Neural cell (in vitro differentiated cells): Measurements from ENCODE around the gene NUDT10. TPM values are rescaled to one million over a fixed set of nuclear protein-coding genes. Genes with fewer than 3 reads are reported as not detected.
"Not testable (repeated sequence)": the region's sequence is repeated elsewhere in the genome, so short reads cannot be mapped to it uniquely, and the experiment has no call there.

Experiments
- H2AFZ ChIP-seq: fragments of 200-600, 300-800 bp; sonication (generic), shearing (Covaris generic); 2 replicates; pipeline ENCODE4 v1.6.0; 2014; ENCODE audit warnings: low read depth, mild to moderate bottlenecking, antibody characterized with exemption, low read length, moderate library complexity
- H3F3A ChIP-seq: fragments of 200-600 bp; shearing (Covaris generic); 2 replicates; pipeline ENCODE4 v1.6.1; 2016; ENCODE audit warnings: mild to moderate bottlenecking, moderate library complexity, mixed read lengths, antibody characterized with exemption, low read length; ENCODE audit not compliant: insufficient read depth, poor library complexity, severe bottlenecking
- H3K27ac ChIP-seq: fragments of 200-600, 300-800 bp; sonication (generic), shearing (Covaris generic); 2 replicates; pipeline ENCODE4 v1.5.1; 2014; ENCODE audit warnings: mild to moderate bottlenecking, low read length, moderate library complexity
- H3K27me3 ChIP-seq: fragments of 300-800, 200-600 bp; sonication (generic), shearing (Covaris generic); 2 replicates; pipeline ENCODE4 v1.6.0; 2014; ENCODE audit warnings: mild to moderate bottlenecking, low read depth, low read length, moderate library complexity; ENCODE audit not compliant: insufficient read depth
- H3K36me3 ChIP-seq: fragments of 300-800, 200-600 bp; sonication (generic), shearing (Covaris generic); 2 replicates; pipeline ENCODE4 v1.5.1; 2014; ENCODE audit warnings: mild to moderate bottlenecking, antibody characterized with exemption, low read length, moderate library complexity; ENCODE audit not compliant: insufficient read depth
- H3K4me2 ChIP-seq: fragments of 300-800, 200-600 bp; sonication (generic), shearing (Covaris generic); 2 replicates; pipeline ENCODE4 v1.6.0; 2014; ENCODE audit warnings: mild to moderate bottlenecking, low read length
- H3K4me3 ChIP-seq: fragments of 300-800, 200-600 bp; sonication (generic), shearing (Covaris generic); 2 replicates; pipeline ENCODE4 v1.5.1; 2014; ENCODE audit warnings: mild to moderate bottlenecking, low read length, moderate library complexity
- H3K79me2 ChIP-seq: fragments of 200-600 bp; shearing (Covaris generic); replicated peaks from 2 replicates; pipeline ENCODE4 v1.6.0; 2014; ENCODE audit warnings: mild to moderate bottlenecking, low read length, moderate library complexity; ENCODE audit not compliant: insufficient read depth
- H3K9ac ChIP-seq: fragments of 300-800, 200-600 bp; sonication (generic), shearing (Covaris generic); 2 replicates; pipeline ENCODE4 v1.6.1; 2016; ENCODE audit warnings: mild to moderate bottlenecking, low read length, mixed read lengths
- H3K9me2 ChIP-seq: fragments of 200-600 bp; shearing (Covaris generic); 2 replicates; pipeline ENCODE4 v1.6.1; 2016; ENCODE audit warnings: mild to moderate bottlenecking, low read length, mixed read lengths; ENCODE audit not compliant: insufficient read depth
- H3K9me3 ChIP-seq: fragments of 200-600, 300-800 bp; sonication (generic), shearing (Covaris generic); 2 replicates; pipeline ENCODE4 v1.6.1; 2016; ENCODE audit warnings: mild to moderate bottlenecking, mixed run types, low read length, moderate library complexity, mixed read lengths
- H4K20me1 ChIP-seq: fragments of 200-600 bp; shearing (Covaris generic); 2 replicates; pipeline ENCODE4 v1.6.1; 2016; ENCODE audit warnings: mild to moderate bottlenecking, mixed run types; ENCODE audit not compliant: insufficient read depth
- EP300 ChIP-seq: fragments of 450-650 bp; conservative IDR thresholded peaks from 2 replicates; pipeline ENCODE4 v1.6.1; 2014; ENCODE audit warnings: antibody characterized with exemption, mild to moderate bottlenecking, moderate library complexity; ENCODE audit not compliant: poor library complexity, severe bottlenecking
- EZH2 ChIP-seq: fragments of 200-600, 300-800 bp; shearing (Covaris generic), sonication (generic); IDR thresholded peaks from 2 replicates; pipeline ENCODE4 v1.6.1; 2014; ENCODE audit warnings: antibody characterized with exemption, low read length, borderline replicate concordance, mild to moderate bottlenecking; ENCODE audit not compliant: insufficient read depth, poor library complexity, severe bottlenecking
- MXI1 ChIP-seq: fragments of 450-650 bp; conservative IDR thresholded peaks from 2 replicates; pipeline ENCODE4 v1.6.1; 2014; ENCODE audit warnings: antibody characterized with exemption, mild to moderate bottlenecking; ENCODE audit not compliant: poor library complexity, severe bottlenecking
- POLR2AphosphoS5 ChIP-seq: IDR thresholded peaks from 2 replicates; pipeline ENCODE4 v1.6.1; 2012
- RAD21 ChIP-seq: fragments of 450-650 bp; conservative IDR thresholded peaks from 2 replicates; pipeline ENCODE4 v1.6.1; 2014; ENCODE audit warnings: antibody characterized with exemption, mild to moderate bottlenecking, moderate library complexity
- SMC3 ChIP-seq: fragments of 450-650 bp; conservative IDR thresholded peaks from 2 replicates; pipeline ENCODE4 v1.6.1; 2014; ENCODE audit warnings: antibody characterized with exemption, mild to moderate bottlenecking, moderate library complexity; ENCODE audit not compliant: poor library complexity
- TAF1 ChIP-seq: IDR thresholded peaks from 2 replicates; pipeline ENCODE4 v1.6.1; 2012; ENCODE audit warnings: low read depth
- polyA plus RNA-seq: library from polyadenylated mRNA; depleted of rRNA; stranded (reverse); fragments of >200 nt; gene quantifications from 2 replicates; pipeline ENCODE4 v1.2.3, GENCODE V29; 2014
- TF ChIP-seq, protein P1 (sequence below): fragments of 450-650 bp; IDR thresholded peaks from 2 replicates; pipeline ENCODE4 v1.5.1; 2014; ENCODE audit warnings: antibody characterized with exemption, mild to moderate bottlenecking, moderate library complexity; ENCODE audit not compliant: poor library complexity, severe bottlenecking
- TF ChIP-seq, protein P2 (sequence below): IDR thresholded peaks from 2 replicates; pipeline ENCODE4 v1.6.1; 2012; ENCODE audit warnings: borderline replicate concordance

NUDT10 gene
- polyA plus RNA-seq, 1 donor from 2014 or later = 74.8 TPM

DNA sequence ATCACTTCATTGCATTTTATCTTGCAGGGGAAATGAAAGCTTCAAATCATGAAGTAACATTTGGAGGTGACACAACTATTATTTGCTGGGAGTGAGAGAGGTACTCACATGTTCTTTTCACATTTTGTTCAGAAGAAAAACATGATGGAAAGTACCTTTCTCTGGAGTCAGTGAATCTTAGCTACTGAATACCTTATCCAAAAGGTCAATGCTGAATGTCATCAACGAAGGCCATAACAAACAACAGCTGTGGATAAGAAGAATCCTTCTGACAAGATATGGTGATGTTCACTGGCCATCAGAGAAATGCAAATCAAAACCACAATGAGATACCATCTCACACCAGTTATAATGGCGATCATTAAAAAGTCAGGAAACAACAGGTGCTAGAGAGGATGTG lies 36.5 kb upstream of the NUDT10 start:
- H2AFZ ChIP-seq = no peak overlapping the region
- no peaks in the 10 kb centered on the region for H3F3A ChIP-seq
- H3K79me2 ChIP-seq = no peaks in the 10 kb centered on the region
- H3K36me3 ChIP-seq = no peaks in the 10 kb centered on the region
- no peak overlapping the region for H3K27ac ChIP-seq
- H3K9me3 ChIP-seq = no peaks in the 10 kb centered on the region
- no peak overlapping the region for H3K4me3 ChIP-seq
- no peaks in the 10 kb centered on the region for H3K9me2 ChIP-seq
- no peak overlapping the region for H3K4me2 ChIP-seq
- H4K20me1 ChIP-seq = no peaks in the 10 kb centered on the region
- TF ChIP-seq RAD21 (no peak), POLR2AphosphoS5 (no peak), TAF1 (no peak), EZH2 (no peak), MXI1 (no peak), SMC3 (no peak), EP300 (no peak)
- TF ChIP-seq, protein P1, sequence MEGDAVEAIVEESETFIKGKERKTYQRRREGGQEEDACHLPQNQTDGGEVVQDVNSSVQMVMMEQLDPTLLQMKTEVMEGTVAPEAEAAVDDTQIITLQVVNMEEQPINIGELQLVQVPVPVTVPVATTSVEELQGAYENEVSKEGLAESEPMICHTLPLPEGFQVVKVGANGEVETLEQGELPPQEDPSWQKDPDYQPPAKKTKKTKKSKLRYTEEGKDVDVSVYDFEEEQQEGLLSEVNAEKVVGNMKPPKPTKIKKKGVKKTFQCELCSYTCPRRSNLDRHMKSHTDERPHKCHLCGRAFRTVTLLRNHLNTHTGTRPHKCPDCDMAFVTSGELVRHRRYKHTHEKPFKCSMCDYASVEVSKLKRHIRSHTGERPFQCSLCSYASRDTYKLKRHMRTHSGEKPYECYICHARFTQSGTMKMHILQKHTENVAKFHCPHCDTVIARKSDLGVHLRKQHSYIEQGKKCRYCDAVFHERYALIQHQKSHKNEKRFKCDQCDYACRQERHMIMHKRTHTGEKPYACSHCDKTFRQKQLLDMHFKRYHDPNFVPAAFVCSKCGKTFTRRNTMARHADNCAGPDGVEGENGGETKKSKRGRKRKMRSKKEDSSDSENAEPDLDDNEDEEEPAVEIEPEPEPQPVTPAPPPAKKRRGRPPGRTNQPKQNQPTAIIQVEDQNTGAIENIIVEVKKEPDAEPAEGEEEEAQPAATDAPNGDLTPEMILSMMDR = no peak
- TF ChIP-seq, protein P2, sequence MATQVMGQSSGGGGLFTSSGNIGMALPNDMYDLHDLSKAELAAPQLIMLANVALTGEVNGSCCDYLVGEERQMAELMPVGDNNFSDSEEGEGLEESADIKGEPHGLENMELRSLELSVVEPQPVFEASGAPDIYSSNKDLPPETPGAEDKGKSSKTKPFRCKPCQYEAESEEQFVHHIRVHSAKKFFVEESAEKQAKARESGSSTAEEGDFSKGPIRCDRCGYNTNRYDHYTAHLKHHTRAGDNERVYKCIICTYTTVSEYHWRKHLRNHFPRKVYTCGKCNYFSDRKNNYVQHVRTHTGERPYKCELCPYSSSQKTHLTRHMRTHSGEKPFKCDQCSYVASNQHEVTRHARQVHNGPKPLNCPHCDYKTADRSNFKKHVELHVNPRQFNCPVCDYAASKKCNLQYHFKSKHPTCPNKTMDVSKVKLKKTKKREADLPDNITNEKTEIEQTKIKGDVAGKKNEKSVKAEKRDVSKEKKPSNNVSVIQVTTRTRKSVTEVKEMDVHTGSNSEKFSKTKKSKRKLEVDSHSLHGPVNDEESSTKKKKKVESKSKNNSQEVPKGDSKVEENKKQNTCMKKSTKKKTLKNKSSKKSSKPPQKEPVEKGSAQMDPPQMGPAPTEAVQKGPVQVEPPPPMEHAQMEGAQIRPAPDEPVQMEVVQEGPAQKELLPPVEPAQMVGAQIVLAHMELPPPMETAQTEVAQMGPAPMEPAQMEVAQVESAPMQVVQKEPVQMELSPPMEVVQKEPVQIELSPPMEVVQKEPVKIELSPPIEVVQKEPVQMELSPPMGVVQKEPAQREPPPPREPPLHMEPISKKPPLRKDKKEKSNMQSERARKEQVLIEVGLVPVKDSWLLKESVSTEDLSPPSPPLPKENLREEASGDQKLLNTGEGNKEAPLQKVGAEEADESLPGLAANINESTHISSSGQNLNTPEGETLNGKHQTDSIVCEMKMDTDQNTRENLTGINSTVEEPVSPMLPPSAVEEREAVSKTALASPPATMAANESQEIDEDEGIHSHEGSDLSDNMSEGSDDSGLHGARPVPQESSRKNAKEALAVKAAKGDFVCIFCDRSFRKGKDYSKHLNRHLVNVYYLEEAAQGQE = no peak
- H3K27me3 ChIP-seq = no peaks in the 10 kb centered on the region
- no peak overlapping the region for H3K9ac ChIP-seq

DNA sequence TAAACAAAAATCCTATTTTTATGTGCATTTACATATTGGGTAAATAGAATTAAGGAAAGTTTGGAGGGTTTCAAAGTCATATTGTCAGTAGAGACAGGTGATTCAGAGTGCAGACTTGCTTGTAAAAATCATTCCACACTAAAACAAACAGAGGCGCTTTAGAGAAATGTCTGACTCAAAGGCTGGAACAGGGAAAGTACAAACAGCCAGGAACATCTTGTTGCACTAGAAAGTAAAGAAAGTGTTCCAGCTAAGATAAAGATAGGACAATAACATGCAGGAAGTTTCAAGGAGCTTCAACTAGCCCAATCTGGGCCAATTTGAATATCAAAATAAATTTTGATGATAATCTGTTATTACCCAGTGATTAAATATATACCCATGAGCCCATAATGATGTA lies 16.4 kb upstream of the NUDT10 start:
- Histone ChIP-seq H3K9me2 (no peaks in the 10 kb centered on the region), H3K27me3 (no peaks in the 10 kb centered on the region), H4K20me1 (no peaks in the 10 kb centered on the region), H3F3A (no peaks in the 10 kb centered on the region), H2AFZ (no peak overlapping the region), H3K79me2 (no peaks in the 10 kb centered on the region), H3K4me3 (no peak overlapping the region), H3K27ac (no peak overlapping the region), H3K9ac (no peak overlapping the region), H3K4me2 (no peak overlapping the region), H3K36me3 (no peaks in the 10 kb centered on the region), H3K9me3 (no peaks in the 10 kb centered on the region)
- TF ChIP-seq MXI1 = no peak
- TF ChIP-seq, protein P1 = no peak
- TF ChIP-seq SMC3 = no peak
- no peak for TF ChIP-seq POLR2AphosphoS5
- no peak for TF ChIP-seq EP300
- TF ChIP-seq, protein P2 = no peak
- TF ChIP-seq TAF1 = no peak
- no peak for TF ChIP-seq EZH2
- no peak for TF ChIP-seq RAD21

DNA sequence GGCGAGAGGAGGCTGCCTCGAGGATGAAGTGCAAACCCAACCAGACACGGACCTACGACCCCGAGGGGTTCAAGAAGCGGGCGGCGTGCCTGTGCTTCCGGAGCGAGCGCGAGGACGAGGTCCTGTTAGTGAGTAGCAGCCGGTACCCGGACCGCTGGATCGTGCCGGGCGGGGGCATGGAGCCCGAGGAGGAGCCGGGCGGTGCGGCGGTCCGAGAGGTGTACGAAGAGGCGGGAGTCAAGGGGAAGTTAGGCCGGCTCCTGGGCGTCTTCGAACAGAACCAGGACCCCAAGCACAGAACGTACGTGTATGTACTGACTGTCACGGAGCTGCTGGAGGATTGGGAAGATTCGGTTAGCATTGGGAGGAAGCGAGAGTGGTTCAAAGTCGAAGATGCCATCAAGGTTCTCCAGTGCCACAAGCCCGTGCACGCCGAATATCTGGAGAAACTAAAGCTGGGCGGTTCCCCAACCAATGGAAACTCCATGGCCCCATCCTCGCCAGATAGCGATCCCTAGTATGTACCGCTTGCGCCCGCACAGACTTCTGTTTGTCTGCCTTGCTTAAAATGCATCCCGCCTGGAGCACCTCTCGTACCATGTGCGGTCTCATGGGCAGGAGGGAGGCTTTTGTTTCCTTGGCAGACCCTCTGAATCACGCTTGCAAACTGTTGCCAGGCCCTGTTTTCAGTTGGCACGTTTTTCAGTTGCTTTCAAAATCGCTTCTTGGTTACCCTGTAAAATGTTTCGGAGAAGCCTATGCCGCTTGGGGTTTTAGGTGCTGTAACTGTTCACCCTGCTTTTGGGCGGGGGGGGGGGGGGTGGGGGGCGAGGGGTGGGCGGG lies 542 bp downstream of the NUDT10 start:
- peak overlapping the region; percentile 60 for H3K27ac ChIP-seq
- H3K27me3 ChIP-seq = not testable (repeated sequence)

More for the DNA sequence above, 542 bp downstream of the NUDT10 start:
- Histone ChIP-seq H3K79me2 (peaks cover 20% of the 10 kb centered on the region), H3K4me3 (peak overlapping the region; percentile 68), H2AFZ (peak overlapping the region; percentile 14), H3K9ac (peak overlapping the region; percentile 71)
- H3F3A ChIP-seq, H3K36me3 ChIP-seq, H3K9me3 ChIP-seq, H3K9me2 ChIP-seq, H3K4me2 ChIP-seq, H4K20me1 ChIP-seq: not testable (repeated sequence)
